ENCODE measurements around the gene DEAF1. TPM values are rescaled to one million over a fixed set of nuclear protein-coding genes. Genes with fewer than 3 reads are reported as not detected.

The DEAF1 gene
- total and polyA plus RNA-seq, 10 of the 15 experiments (the other 5 are each of a cell fraction or from before 2014, with no cell fraction given), result 0.68 to 51.3 (median 25.9) TPM

DNA sequence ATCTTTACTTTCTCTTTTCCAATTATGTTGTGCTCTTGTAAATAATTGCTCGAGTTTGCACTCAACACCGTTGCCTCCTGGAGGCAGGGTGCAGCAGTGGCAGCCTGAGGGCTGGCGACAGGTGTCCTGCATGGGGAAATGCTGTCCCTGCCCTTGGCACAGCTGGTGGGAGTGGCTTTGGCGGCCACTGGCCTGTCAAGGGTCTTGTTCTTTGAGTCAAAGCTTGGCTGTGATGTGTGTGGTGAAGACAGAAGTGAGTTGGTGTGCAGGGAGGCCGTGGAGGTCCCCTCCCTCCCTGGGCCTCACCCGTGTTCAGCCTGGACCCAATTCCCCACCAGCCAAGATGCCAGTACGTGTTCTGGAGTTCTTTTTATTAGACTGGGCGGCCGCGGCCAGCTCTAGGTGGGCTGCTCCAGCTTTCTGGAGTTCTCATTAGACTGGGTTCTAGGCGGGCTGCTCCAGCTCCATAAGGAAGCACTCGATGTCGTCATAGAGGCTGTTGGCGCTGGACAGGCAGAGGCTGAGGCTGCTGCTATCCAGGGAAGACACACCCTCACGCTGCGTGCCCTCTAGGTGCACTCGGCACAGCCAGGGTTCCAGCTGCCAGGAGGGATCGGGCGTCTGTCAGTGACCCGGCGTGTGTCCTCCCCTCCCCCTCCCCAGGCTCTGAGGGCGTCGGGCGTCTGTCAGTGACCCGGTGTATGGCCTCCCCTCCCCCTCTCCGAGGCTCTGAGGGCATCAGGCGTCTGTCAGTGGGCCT lies 82.6 kb downstream of the DEAF1 start (continued):
- TF ChIP-seq SMC3 (IDR thresholded peaks at IDR 0.05; ENCODE audit: borderline replicate concordance, low read length) (no peak), CHD4 (IDR thresholded peaks at IDR 0.05) (no peak), YY1 (IDR thresholded peaks at IDR 0.05; ENCODE audit: low read depth, low read length) (0 out of 2 replicates have a peak, but pooled peaks have one; percentile 5), PAX8 (IDR thresholded peaks at IDR 0.05) (no peak), FOS (IDR thresholded peaks at IDR 0.05; ENCODE audit: borderline replicate concordance, extremely low read depth, insufficient read length) (no peak), TCF3 (IDR thresholded peaks at IDR 0.05; ENCODE audit: borderline replicate concordance, insufficient read depth, low read depth, low read length) (no peak), POLR2AphosphoS5 (IDR thresholded peaks at IDR 0.05; ENCODE audit: low read length) (peak; percentile 76), RELA (IDR thresholded peaks at IDR 0.05; ENCODE audit: borderline replicate concordance, partially characterized antibody) (no peak), POU2F2 (IDR thresholded peaks at IDR 0.05; ENCODE audit: borderline replicate concordance, low read depth, low read length) (peak; percentile 38; the same call in 1 of the 3 replicates), NBN (IDR thresholded peaks at IDR 0.05) (no peak), GABPA (IDR thresholded peaks at IDR 0.05; ENCODE audit: low read depth) (no peak)
- TF ChIP-seq, protein P1, sequence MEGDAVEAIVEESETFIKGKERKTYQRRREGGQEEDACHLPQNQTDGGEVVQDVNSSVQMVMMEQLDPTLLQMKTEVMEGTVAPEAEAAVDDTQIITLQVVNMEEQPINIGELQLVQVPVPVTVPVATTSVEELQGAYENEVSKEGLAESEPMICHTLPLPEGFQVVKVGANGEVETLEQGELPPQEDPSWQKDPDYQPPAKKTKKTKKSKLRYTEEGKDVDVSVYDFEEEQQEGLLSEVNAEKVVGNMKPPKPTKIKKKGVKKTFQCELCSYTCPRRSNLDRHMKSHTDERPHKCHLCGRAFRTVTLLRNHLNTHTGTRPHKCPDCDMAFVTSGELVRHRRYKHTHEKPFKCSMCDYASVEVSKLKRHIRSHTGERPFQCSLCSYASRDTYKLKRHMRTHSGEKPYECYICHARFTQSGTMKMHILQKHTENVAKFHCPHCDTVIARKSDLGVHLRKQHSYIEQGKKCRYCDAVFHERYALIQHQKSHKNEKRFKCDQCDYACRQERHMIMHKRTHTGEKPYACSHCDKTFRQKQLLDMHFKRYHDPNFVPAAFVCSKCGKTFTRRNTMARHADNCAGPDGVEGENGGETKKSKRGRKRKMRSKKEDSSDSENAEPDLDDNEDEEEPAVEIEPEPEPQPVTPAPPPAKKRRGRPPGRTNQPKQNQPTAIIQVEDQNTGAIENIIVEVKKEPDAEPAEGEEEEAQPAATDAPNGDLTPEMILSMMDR (IDR thresholded peaks at IDR 0.05 in 2 of 3, conservative IDR thresholded peaks at IDR 0.05 in 1 of 3; ENCODE audit: control insufficient read depth in 2 of 3, extremely low read depth in 1 of 3, insufficient read depth in 1 of 3, low read depth in 3 of 3, low read length in 3 of 3), result peak; percentile 1 to 33 (median 23); a peak in 2 of 6 replicates

Measured in GM12878 (cell line).